ENCODE measurements around the gene HSF2BP. TPM values are rescaled to one million over a fixed set of nuclear protein-coding genes. Genes with fewer than 3 reads are reported as not detected.
"Not testable (repeated sequence)": the region's sequence is repeated elsewhere in the genome, so short reads cannot be mapped to it uniquely, and the experiment has no call there.

HSF2BP gene
- total and polyA plus RNA-seq, 2 experiments from 2014 or later, result 0.22 to 3.6 TPM

GRCh38 chr21:43575473-43575844, 83.8 kb downstream of the HSF2BP start:
- no peak overlapping the region for H3K4me3 ChIP-seq
- H3K27ac ChIP-seq, result peak overlapping the region; percentile 74
- H3K36me3 ChIP-seq, result no peaks in the 10 kb centered on the region
- TF ChIP-seq, protein P1, sequence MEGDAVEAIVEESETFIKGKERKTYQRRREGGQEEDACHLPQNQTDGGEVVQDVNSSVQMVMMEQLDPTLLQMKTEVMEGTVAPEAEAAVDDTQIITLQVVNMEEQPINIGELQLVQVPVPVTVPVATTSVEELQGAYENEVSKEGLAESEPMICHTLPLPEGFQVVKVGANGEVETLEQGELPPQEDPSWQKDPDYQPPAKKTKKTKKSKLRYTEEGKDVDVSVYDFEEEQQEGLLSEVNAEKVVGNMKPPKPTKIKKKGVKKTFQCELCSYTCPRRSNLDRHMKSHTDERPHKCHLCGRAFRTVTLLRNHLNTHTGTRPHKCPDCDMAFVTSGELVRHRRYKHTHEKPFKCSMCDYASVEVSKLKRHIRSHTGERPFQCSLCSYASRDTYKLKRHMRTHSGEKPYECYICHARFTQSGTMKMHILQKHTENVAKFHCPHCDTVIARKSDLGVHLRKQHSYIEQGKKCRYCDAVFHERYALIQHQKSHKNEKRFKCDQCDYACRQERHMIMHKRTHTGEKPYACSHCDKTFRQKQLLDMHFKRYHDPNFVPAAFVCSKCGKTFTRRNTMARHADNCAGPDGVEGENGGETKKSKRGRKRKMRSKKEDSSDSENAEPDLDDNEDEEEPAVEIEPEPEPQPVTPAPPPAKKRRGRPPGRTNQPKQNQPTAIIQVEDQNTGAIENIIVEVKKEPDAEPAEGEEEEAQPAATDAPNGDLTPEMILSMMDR (IDR thresholded peaks at IDR 0.05; ENCODE audit: low read depth, low read length), result no peak
- no peak for DNase-seq (ENCODE audit: low read depth in 1 of 2, low spot score in 1 of 2)
- no peaks in the 10 kb centered on the region for H3K27me3 ChIP-seq
- no peaks in the 10 kb centered on the region for H3K9me3 ChIP-seq (ENCODE audit: low read depth)
- H3K4me1 ChIP-seq (ENCODE audit: low read depth), result peaks cover 12% of the 10 kb centered on the region

- H3K9me3 ChIP-seq (ENCODE audit: low read depth), result no peaks in the 10 kb centered on the region
- peak in 1 of 2 donors; percentile 26 for DNase-seq (ENCODE audit: low read depth in 1 of 2, low spot score in 1 of 2)
- no peaks in the 10 kb centered on the region for H3K27me3 ChIP-seq
- no peak overlapping the region for H3K4me3 ChIP-seq
- H3K4me1 ChIP-seq (ENCODE audit: low read depth), result peaks cover 12% of the 10 kb centered on the region
- TF ChIP-seq, protein P1 (IDR thresholded peaks at IDR 0.05; ENCODE audit: low read depth, low read length), result no peak
- no peaks in the 10 kb centered on the region for H3K36me3 ChIP-seq
- peak overlapping the region; percentile 74 for H3K27ac ChIP-seq
Measured at GRCh38 chr21:43574741-43575472, 84.4 kb downstream of the HSF2BP start.

DNA sequence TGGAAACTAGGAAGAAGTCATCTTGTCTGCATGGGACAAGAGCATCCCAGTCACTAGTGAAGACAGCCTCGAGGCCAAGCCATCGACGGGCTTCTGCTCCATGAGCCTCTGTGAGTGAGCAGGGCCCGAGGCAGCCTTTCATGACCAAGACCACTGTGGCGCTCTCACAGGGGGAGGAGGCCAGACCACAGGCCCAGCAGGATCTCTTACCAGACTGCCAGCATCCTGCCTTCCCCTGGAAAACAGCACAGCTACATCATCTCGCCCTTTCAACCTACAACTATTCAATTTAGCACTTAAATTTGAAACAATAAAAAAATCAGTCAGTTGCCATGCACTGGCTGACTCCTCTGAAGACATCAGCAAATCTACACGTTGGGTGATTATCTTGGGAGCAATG, 85.4 kb downstream of the HSF2BP start:
- H3K9me3 ChIP-seq (ENCODE audit: low read depth), result no peaks in the 10 kb centered on the region
- no peaks in the 10 kb centered on the region for H3K36me3 ChIP-seq
- TF ChIP-seq, protein P1 (IDR thresholded peaks at IDR 0.05; ENCODE audit: low read depth, low read length), result no peak
- H3K27me3 ChIP-seq, result no peaks in the 10 kb centered on the region
- no peak overlapping the region for H3K27ac ChIP-seq
- no peak for DNase-seq (ENCODE audit: low read depth in 1 of 2, low spot score in 1 of 2)
- no peak overlapping the region for H3K4me3 ChIP-seq
- H3K4me1 ChIP-seq (ENCODE audit: low read depth), result peaks cover 12% of the 10 kb centered on the region

DNA sequence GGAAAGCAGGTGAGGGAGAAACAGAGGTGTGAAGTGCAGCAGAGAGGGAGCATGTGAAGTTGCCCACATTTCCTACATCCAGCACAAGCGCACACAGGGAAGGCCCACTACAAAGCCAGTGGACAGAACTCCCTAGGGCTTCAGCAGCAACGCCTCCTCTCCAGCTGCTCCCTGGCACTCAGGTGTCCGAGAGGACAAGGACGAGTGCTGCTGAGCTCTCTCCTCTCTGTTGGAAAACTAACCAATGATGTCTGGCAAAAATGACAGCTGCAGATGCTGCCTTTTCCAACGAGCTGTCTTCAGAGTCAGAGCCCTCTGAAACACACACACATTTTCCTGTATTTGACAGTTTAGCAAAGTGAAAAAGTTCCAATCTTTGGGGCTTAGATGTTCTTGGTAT, 86.8 kb downstream of the HSF2BP start:
- no peak for DNase-seq (ENCODE audit: low read depth in 1 of 2, low spot score in 1 of 2)
- no peak overlapping the region for H3K4me3 ChIP-seq
- H3K36me3 ChIP-seq, result no peaks in the 10 kb centered on the region
- TF ChIP-seq, protein P1 (IDR thresholded peaks at IDR 0.05; ENCODE audit: low read depth, low read length), result no peak
- no peaks in the 10 kb centered on the region for H3K9me3 ChIP-seq (ENCODE audit: low read depth)
- peaks cover 12% of the 10 kb centered on the region for H3K4me1 ChIP-seq (ENCODE audit: low read depth)
- no peak overlapping the region for H3K27ac ChIP-seq
- no peaks in the 10 kb centered on the region for H3K27me3 ChIP-seq

- Histone ChIP-seq H3K9me3 (ENCODE audit: low read depth) (no peaks in the 10 kb centered on the region), H3K4me3 (no peak overlapping the region), H3K27me3 (no peaks in the 10 kb centered on the region), H3K27ac (no peak overlapping the region), H3K36me3 (no peaks in the 10 kb centered on the region), H3K4me1 (ENCODE audit: low read depth) (peaks cover 12% of the 10 kb centered on the region)
- no peak for DNase-seq (ENCODE audit: low read depth in 1 of 2, low spot score in 1 of 2)
- TF ChIP-seq, protein P1 (IDR thresholded peaks at IDR 0.05; ENCODE audit: low read depth, low read length), result no peak
Measured at GRCh38 chr21:43571976-43572375, 87.3 kb downstream of the HSF2BP start.

- H3K4me3 ChIP-seq; H3K4me1 ChIP-seq (ENCODE audit: low read depth); H3K9me3 ChIP-seq (ENCODE audit: low read depth); H3K27me3 ChIP-seq; H3K36me3 ChIP-seq; DNase-seq (ENCODE audit: low read depth in 1 of 2, low spot score in 1 of 2); H3K27ac ChIP-seq: not testable (repeated sequence)
Measured at GRCh38 chr21:43570195-43570594, 89.1 kb downstream of the HSF2BP start.

GRCh38 chr21:43562451-43562850, 96.8 kb downstream of the HSF2BP start:
- DNase-seq (ENCODE audit: low read depth in 1 of 2, low spot score in 1 of 2); H3K27me3 ChIP-seq; H3K4me1 ChIP-seq (ENCODE audit: low read depth); H3K27ac ChIP-seq; H3K36me3 ChIP-seq; H3K9me3 ChIP-seq (ENCODE audit: low read depth); H3K4me3 ChIP-seq: not testable (repeated sequence)

- not testable (repeated sequence) for H3K4me3 ChIP-seq; H3K27me3 ChIP-seq; H3K9me3 ChIP-seq (ENCODE audit: low read depth); H3K36me3 ChIP-seq; DNase-seq (ENCODE audit: low read depth in 1 of 2, low spot score in 1 of 2); H3K4me1 ChIP-seq (ENCODE audit: low read depth); H3K27ac ChIP-seq
Measured at GRCh38 chr21:43540561-43540960, 118.7 kb downstream of the HSF2BP start.

- H3K9me3 ChIP-seq (ENCODE audit: low read depth); H3K4me3 ChIP-seq; H3K27me3 ChIP-seq; H3K27ac ChIP-seq; H3K36me3 ChIP-seq; DNase-seq (ENCODE audit: low read depth in 1 of 2, low spot score in 1 of 2); H3K4me1 ChIP-seq (ENCODE audit: low read depth): not testable (repeated sequence)
Measured at GRCh38 chr21:43522495-43523131, 136.7 kb downstream of the HSF2BP start.
